ENCODE measurements around the gene PTGR2.

Gene PTGR2

GRCh38 chr14:73888971-73889370 is 37.3 kb downstream of the PTGR2 start:
- TF ChIP-seq EP300 (IDR thresholded peaks at IDR 0.05; ENCODE audit: borderline replicate concordance) (no peak), CREB1 (IDR thresholded peaks at IDR 0.05; ENCODE audit: low read depth) (no peak), NFIC (IDR thresholded peaks at IDR 0.05) (no peak), CEBPB (IDR thresholded peaks at IDR 0.05) (no peak), USF1 (IDR thresholded peaks at IDR 0.05) (no peak), FOXM1 (IDR thresholded peaks at IDR 0.05; ENCODE audit: borderline replicate concordance, low read depth) (no peak), MAX (IDR thresholded peaks at IDR 0.05) (no peak), ZBTB7A (IDR thresholded peaks at IDR 0.05; ENCODE audit: low read depth) (no peak), EGR1 (IDR thresholded peaks at IDR 0.05) (no peak)

GRCh38 chr14:73889376-73889775 is 37.7 kb downstream of the PTGR2 start:
- TF ChIP-seq EP300 (IDR thresholded peaks at IDR 0.05; ENCODE audit: borderline replicate concordance) (no peak), EGR1 (IDR thresholded peaks at IDR 0.05) (no peak)

- TF ChIP-seq RAD21 (IDR thresholded peaks at IDR 0.05; ENCODE audit: low read depth) (no peak), EGR1 (IDR thresholded peaks at IDR 0.05) (no peak), REST (IDR thresholded peaks at IDR 0.05; ENCODE audit: low read depth) (no peak), FOXM1 (IDR thresholded peaks at IDR 0.05; ENCODE audit: borderline replicate concordance, low read depth) (no peak), TAF1 (IDR thresholded peaks at IDR 0.05; ENCODE audit: low read depth) (no peak), CREB1 (IDR thresholded peaks at IDR 0.05; ENCODE audit: low read depth) (no peak), ZBTB7A (IDR thresholded peaks at IDR 0.05; ENCODE audit: low read depth) (no peak), TCF12 (IDR thresholded peaks at IDR 0.05; ENCODE audit: low read depth) (no peak), EP300 (IDR thresholded peaks at IDR 0.05; ENCODE audit: borderline replicate concordance) (no peak), MAX (IDR thresholded peaks at IDR 0.05) (no peak), NFIC (IDR thresholded peaks at IDR 0.05) (no peak), TEAD4 (IDR thresholded peaks at IDR 0.05) (no peak), USF1 (IDR thresholded peaks at IDR 0.05) (no peak)
These were observed 44.3 kb downstream of the PTGR2 start for GRCh38 chr14:73895939-73896338.

GRCh38 chr14:73896521-73896920 is 44.9 kb downstream of the PTGR2 start:
- TF ChIP-seq EP300 (IDR thresholded peaks at IDR 0.05; ENCODE audit: borderline replicate concordance) = no peak
- no peak for TF ChIP-seq CEBPB (IDR thresholded peaks at IDR 0.05)
- no peak for TF ChIP-seq RAD21 (IDR thresholded peaks at IDR 0.05; ENCODE audit: low read depth)
- TF ChIP-seq TCF12 (IDR thresholded peaks at IDR 0.05; ENCODE audit: low read depth) = no peak
- TF ChIP-seq TAF1 (IDR thresholded peaks at IDR 0.05; ENCODE audit: low read depth) = no peak
- no peak for TF ChIP-seq EGR1 (IDR thresholded peaks at IDR 0.05)
- no peak for TF ChIP-seq CREB1 (IDR thresholded peaks at IDR 0.05; ENCODE audit: low read depth)
- no peak for TF ChIP-seq YY1 (IDR thresholded peaks at IDR 0.05; ENCODE audit: low read depth)
- no peak for TF ChIP-seq FOXM1 (IDR thresholded peaks at IDR 0.05; ENCODE audit: borderline replicate concordance, low read depth)
- no peak for TF ChIP-seq ZBTB7A (IDR thresholded peaks at IDR 0.05; ENCODE audit: low read depth)
- TF ChIP-seq TEAD4 (IDR thresholded peaks at IDR 0.05) = no peak
- no peak for TF ChIP-seq NFIC (IDR thresholded peaks at IDR 0.05)
- TF ChIP-seq REST (IDR thresholded peaks at IDR 0.05; ENCODE audit: low read depth) = no peak
- no peak for TF ChIP-seq USF1 (IDR thresholded peaks at IDR 0.05)
- TF ChIP-seq MAX (IDR thresholded peaks at IDR 0.05) = no peak

- TF ChIP-seq USF1 (IDR thresholded peaks at IDR 0.05) = no peak
- no peak for TF ChIP-seq ZBTB7A (IDR thresholded peaks at IDR 0.05; ENCODE audit: low read depth)
- no peak for TF ChIP-seq REST (IDR thresholded peaks at IDR 0.05; ENCODE audit: low read depth)
- TF ChIP-seq EGR1 (IDR thresholded peaks at IDR 0.05) = no peak
- no peak for TF ChIP-seq MAX (IDR thresholded peaks at IDR 0.05)
- no peak for TF ChIP-seq CREB1 (IDR thresholded peaks at IDR 0.05; ENCODE audit: low read depth)
- no peak for TF ChIP-seq EP300 (IDR thresholded peaks at IDR 0.05; ENCODE audit: borderline replicate concordance)
- TF ChIP-seq TAF1 (IDR thresholded peaks at IDR 0.05; ENCODE audit: low read depth) = no peak
- no peak for TF ChIP-seq TEAD4 (IDR thresholded peaks at IDR 0.05)
- TF ChIP-seq CEBPB (IDR thresholded peaks at IDR 0.05) = no peak
- TF ChIP-seq RAD21 (IDR thresholded peaks at IDR 0.05; ENCODE audit: low read depth) = no peak
- no peak for TF ChIP-seq YY1 (IDR thresholded peaks at IDR 0.05; ENCODE audit: low read depth)
These were observed 51.4 kb downstream of the PTGR2 start for GRCh38 chr14:73903028-73903427.

Measured in Ishikawa (cell line).